KG1 (cell line): ENCODE results near the gene IGSF9.

Experiments used
- DNase-seq: peaks from one replicate; lab custom pipeline; 2025; lab: John Stamatoyannopoulos, UW

IGSF9 gene

GRCh38 chr1:159896546-159896930 is 48.9 kb downstream of the IGSF9 start:
- DNase-seq: no peak

GRCh38 chr1:159895836-159896545 is 49.4 kb downstream of the IGSF9 start:
- no peak for DNase-seq

DNA sequence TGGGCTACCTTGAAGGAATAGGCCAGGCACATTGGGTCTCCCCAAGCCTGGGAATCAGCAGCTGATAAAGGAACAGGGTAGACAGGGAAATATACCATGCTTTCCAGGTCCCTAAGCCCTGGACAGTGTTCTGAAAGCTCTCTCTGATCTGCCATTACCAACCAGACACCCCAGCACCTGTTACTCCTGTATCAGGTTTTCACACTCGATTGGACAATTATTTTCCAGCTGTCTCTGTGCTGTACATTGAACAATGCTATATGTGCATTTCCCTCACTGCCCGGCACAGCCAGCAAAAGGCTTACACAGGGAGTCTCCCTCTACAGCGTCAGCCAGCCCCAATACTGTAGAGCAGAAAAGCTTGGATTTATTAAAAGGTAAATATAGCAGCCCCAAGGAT is 50.1 kb downstream of the IGSF9 start:
- no peak for DNase-seq

DNA sequence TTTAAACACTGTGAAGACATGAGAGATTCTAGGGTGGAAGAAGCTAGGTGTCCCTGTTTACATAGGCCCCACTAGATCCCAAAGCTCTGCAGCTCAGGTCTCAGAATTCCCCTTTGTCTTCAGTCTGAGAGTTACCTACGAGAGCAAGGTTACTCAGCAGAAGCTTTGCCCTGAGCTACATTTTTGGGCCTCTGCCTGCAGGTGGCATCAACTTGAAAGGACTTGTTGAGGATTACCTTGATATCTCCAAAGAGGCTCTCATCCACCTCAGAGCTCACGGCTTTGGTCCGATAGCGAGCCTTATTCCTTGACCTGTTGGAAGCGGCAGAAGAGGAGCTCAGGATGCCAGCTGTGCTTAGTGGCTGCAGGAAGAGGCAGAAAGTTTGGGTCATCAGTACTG is 52.5 kb downstream of the IGSF9 start:
- no peak for DNase-seq

DNA sequence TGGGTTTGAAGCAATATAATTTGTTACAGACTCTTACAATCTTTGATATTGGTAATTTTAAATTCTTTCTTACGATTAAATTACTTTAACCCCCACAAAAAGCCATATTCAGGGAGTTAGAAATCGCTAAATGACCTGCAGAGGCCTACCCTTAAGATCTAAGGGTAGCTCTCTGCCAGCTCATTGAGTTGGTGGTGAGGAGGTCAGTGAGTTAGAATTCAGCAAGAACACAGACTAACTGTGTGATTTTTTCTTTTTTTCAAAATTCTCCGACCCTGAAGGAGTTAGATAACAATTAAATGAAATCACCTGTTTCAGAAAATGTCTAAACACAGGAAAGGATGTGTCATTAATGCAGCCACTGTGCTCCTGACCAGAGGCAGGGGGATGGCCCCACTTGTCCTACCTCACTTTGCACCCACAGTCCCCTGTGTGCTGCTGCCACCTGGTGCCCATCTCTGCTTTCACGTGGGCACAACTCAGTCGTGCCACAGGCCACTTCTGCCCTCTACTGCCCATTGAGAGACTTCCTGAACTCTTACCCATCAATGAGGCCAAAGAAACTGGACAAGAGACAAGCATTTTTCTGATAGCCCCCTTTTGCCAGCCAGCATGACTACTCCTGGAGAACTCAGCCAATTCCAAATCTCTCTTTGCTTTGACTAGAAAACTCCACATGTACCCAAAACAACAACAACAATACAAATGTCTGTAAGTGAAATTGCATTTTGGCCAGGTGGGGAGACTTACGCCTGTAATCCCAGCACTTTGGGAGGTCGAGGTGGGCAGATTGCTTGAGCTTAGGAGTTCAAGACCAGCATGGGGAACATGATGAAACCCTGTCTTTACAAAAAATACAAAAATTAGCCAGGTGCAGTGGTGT is 53.9 kb downstream of the IGSF9 start:
- DNase-seq: peak; percentile 40

- DNase-seq: no peak
Measured at GRCh38 chr1:159890390-159890789, 55.0 kb downstream of the IGSF9 start.

DNA sequence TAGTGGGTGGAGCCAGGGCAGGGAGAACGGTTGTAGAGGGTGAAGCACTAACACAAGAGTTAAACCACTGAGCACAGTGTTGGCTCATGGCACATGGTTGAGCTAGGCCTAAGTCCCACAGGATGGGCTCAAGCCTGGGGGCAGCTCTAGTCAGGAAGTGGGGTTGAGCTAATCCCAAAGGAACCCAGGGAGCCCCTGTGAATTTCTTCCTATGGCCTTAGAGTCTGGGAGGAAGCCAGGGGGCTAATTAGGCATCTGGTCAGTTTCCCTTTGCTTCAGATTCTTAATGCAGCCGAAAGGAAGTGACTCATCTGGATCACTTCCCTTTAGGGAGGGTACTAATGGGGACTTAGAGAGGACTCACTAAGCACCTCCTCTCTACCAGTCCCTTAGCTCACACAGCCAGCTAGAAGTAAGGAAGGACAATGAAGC is 55.6 kb downstream of the IGSF9 start:
- peak; percentile 16 for DNase-seq

DNA sequence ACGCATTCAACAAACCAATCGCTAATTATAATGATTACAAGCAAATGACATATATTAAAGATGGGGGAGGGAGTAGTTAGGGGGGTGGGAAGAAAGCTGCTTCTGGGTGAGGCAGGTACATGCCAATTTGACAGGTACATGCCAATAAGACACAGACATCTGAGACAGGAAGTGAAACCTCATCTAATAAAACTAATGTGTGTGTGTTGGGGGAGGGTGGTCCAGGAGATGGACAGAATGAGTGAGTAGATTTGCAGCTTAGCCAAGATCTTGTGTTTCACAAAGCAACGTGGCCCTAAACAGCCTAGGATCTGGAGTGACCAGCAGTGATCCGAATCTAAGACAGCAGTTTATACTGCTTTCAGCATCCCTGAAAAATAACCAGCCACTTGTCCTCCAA is 56.2 kb downstream of the IGSF9 start:
- DNase-seq: no peak

DNA sequence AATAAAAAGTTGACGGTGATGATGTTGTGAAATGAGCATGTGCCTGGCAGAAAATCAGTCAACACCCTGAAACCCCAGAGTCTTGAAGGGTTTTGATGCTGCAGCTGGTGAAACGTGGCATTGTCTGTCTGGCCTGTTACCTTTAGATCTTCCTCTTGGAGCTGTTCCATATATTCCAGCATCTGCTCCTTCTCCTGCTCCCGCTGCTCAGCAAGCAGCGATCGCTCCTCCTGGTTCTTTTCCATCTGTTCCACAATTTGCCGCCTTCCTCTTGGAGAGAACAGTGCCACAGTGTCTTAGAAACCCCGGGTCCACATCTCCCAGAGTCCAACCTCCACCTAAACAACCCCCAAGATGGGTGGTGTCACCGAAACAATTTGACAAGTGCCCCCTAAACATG is 61.1 kb downstream of the IGSF9 start:
- DNase-seq: no peak

DNA sequence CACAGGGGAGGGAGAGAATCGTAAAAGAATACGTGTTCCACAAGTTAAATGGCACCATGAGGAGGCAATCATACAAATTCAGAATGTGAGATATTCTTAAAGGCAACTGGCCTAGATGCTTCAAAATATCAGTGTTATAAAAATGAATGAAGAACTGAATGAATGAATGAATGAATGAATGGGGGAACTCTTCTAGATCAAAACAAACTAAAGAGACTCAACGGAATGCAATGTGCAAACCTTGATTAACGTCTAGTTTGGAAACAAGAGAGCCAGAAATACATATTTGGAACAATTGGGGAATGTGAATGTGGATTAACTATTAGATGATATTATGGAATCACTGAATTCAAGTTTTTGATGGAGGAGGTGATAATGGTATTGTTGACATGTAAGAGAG is 62.3 kb downstream of the IGSF9 start:
- DNase-seq: no peak

DNA sequence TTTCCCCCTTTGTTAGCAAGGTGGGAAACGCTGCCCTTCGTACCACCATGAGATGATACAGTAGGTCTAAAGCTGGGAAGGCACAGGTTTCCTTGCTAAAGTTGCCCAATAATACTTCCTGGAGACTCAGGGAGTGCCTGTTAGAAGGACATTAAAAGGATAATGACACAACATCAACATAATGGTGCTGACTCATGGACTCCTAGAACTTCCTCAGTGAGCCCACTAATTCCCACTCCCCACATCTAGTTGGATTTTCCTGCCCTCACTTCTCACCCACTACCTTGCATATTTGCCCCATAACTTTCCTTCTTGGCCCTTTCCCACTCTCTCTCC is 62.9 kb downstream of the IGSF9 start:
- DNase-seq: no peak

DNA sequence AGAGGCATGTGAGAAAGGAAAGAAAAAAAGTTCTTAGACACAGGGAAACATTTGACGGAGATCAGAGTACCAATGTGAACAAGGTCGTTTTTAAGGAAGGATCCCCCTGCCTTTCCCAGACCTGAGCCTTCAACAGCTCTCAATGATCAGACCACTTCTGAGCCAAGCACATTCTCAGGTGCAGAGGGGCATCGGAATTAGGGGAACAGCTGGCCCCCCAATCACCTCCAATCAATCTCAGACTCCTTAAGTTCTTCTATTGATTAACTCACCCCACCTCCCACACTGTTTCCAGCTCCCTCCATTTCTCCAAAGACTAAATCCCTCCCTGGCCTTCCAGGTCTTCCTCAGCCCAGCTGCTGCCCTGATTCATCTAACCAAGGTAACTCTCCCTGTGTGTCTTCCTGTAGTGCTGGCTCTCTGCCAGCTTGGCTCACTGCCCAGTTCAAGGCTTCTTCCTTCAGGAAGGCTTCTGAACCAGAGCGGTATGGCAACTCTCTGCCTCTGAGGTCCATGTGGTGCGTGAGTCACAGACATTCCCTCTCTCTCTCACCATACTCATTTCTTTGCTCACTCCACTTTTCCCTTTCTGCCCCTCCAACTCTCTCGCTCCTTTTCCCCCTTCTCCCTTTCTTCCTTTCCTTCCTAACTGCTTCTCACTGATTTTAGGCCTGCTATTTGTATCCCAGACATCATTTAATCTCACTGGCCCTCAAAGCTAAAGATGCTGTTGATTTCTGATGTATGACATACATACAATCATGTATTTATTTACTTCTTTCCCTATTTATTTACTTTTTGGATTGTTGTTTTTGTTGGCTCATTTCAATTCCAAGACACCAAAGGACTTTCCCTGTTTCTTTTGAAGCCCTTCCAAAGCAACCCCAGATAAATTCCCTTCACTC is 63.5 kb downstream of the IGSF9 start:
- DNase-seq: no peak

- no peak for DNase-seq
Measured at GRCh38 chr1:159880430-159880829, 65.0 kb downstream of the IGSF9 start.

DNA sequence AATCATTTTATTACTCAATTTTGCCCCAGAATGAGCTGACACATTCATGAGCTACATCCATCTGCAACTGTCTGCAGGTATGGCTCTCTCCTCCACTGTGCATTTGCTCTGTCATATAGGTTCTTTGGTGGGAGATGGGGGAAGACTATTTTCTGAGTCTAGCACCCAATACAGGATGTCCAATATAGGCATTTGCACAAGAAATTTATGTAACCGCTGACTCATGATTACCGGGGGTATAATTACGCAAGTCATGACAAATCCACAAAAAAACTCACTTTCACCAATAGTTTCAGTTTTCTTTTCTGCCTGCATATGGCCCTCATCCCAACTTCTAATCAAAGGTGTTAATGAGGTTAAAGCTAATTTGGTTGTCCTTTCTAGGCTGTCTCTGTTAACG is 65.4 kb downstream of the IGSF9 start:
- DNase-seq: no peak

DNA sequence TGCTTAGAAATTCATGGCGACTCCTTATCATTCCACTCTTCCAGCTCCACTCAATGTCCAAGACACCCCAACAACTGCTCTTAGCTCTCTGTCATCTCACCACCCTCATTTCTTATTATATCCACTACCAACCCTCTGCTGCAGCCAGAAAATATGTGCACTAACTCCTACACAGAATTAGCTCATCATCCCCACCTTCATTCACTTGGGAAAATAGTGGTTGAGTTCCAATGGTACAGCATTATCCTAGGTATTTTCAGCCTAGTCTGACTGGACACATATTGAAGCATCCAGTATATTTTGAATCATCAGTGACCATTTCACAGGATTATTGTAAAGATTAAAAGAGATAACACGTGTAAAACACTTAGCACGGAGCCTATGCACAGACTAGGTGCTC is 66.3 kb downstream of the IGSF9 start:
- no peak for DNase-seq

DNA sequence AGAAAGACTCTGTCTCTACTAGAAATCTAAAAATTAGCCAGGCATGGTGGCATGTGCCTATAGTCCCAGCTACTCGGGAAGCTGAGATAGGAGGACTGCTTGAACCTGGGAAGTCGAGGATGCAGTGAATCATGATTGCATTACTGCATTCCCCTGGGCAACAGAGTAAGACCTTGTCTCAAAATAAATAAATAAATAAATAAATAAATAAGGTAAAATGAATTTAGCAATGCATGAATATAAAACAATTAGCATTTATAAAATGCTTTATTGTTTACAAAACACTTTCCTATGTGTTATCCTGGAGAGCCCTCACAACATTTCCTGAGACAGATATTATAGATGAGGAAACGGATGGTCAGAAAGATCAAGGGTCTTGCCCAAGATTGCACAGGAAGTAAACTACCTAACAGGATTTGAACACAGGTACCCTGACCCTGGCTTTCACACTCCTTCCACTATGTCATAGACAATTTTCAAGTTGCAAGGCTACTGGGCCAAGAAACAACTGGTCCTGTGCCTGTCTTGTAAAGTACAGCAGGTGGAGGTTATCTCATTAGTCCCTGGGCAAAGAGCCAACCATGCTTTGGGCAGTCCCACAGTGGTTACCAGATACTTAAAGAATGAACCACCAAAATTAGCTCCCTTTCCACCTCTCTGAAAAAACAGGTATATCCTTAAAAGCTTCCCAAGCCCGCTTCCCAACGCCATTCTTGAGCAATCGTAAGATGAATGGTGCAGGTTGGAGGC is 67.5 kb downstream of the IGSF9 start:
- DNase-seq: no peak
